ENCODE measurements around the gene CLDN16.

Gene CLDN16

GRCh38 chr3:190444006-190444405, 56.0 kb downstream of the CLDN16 start:
- DNase-seq: no peak

- DNase-seq: no peak
Measured at GRCh38 chr3:190444576-190445145, 56.7 kb downstream of the CLDN16 start.

- DNase-seq: no peak
Measured at GRCh38 chr3:190446573-190447279, 58.8 kb downstream of the CLDN16 start.

- DNase-seq: no peak
Measured at GRCh38 chr3:190448256-190448655, 60.3 kb downstream of the CLDN16 start.

- DNase-seq: no peak
Measured at GRCh38 chr3:190449801-190450200, 61.8 kb downstream of the CLDN16 start, which contains the start of gene TMEM207. TMEM207 (minus strand) TSS chr3:190449901; CDS start chr3:190449809, 92 bp downstream.

GRCh38 chr3:190455828-190456227, 67.9 kb downstream of the CLDN16 start:
- no peak for DNase-seq

GRCh38 chr3:190456770-190457169, 68.8 kb downstream of the CLDN16 start:
- DNase-seq: no peak

GRCh38 chr3:190458040-190458439, 70.1 kb downstream of the CLDN16 start:
- no peak for DNase-seq

All from activated naive CD4-positive, alpha-beta T cell (primary cell).